A673 (cell line): ENCODE results near the gene RAPGEF3. TPM values are rescaled to one million over a fixed set of nuclear protein-coding genes. Genes with fewer than 3 reads are reported as not detected.
A peak's percentile ranks its signal among the peaks of the same experiment; 100 is the strongest.

ENCODE experiments used
- BruUV-seq: library from RNA; stranded (reverse); fragments of 400-500 nt; replicated peaks from 2 replicates; lab custom pipeline; 2021; lab: Mats Ljungman, UMichigan
- CTCF ChIA-PET: fragments of 300-600 bp; sonication (Branson Sonifier 250); formaldehyde crosslinking; loops from one replicate; lab custom pipeline; 2022; ENCODE audit warnings: antibody characterized with exemption; lab: Charles Lee
- POLR2A ChIA-PET: fragments of 300-600 bp; sonication (Branson Sonifier 250); formaldehyde crosslinking; loops from one replicate; lab custom pipeline; 2022; ENCODE audit warnings: antibody characterized with exemption; ENCODE audit not compliant: low non-redundant PET; lab: Charles Lee
- DNase-seq: peaks from one replicate; pipeline ENCODE4 v3.0.0-alpha.2; 2015; ENCODE audit warnings: low spot score
- H3K27ac ChIP-seq: fragments of 200-600 bp; sonication (generic); 2 replicates; pipeline ENCODE4 v1.5.1; 2016; ENCODE audit warnings: mixed run types, low read depth, mild to moderate bottlenecking, mixed read lengths, antibody characterized with exemption, low read length; ENCODE audit not compliant: poor library complexity, severe bottlenecking
- H3K27me3 ChIP-seq: fragments of 200-600 bp; sonication (generic); replicated peaks from 2 replicates; pipeline ENCODE4 v1.6.1; 2017; ENCODE audit warnings: mixed run types, low read depth, mild to moderate bottlenecking, mixed read lengths, antibody characterized with exemption, low read length; ENCODE audit not compliant: insufficient read depth, poor library complexity
- H3K36me3 ChIP-seq: fragments of 200-600 bp; sonication (generic); 2 replicates; pipeline ENCODE4 v1.6.1; 2016; ENCODE audit warnings: mixed run types, mild to moderate bottlenecking, mixed read lengths, antibody characterized with exemption, low read length; ENCODE audit not compliant: insufficient read depth, poor library complexity, severe bottlenecking
- H3K4me1 ChIP-seq: fragments of 200-600 bp; sonication (generic); 2 replicates; pipeline ENCODE4 v1.6.1; 2017; ENCODE audit warnings: mixed run types, mild to moderate bottlenecking, mixed read lengths, antibody characterized with exemption, low read length; ENCODE audit not compliant: insufficient read depth, poor library complexity, severe bottlenecking
- H3K4me3 ChIP-seq: fragments of 200-600 bp; sonication (generic); 2 replicates; pipeline ENCODE4 v1.5.1; 2016; ENCODE audit warnings: low read depth, mixed run types, mild to moderate bottlenecking, mixed read lengths, low read length; ENCODE audit not compliant: poor library complexity, severe bottlenecking
- H3K9me3 ChIP-seq: fragments of 200-600 bp; sonication (generic); 2 replicates; pipeline ENCODE4 v1.6.1; 2016; ENCODE audit warnings: mixed run types, low read depth, mild to moderate bottlenecking, mixed read lengths, antibody characterized with exemption, low read length; ENCODE audit not compliant: poor library complexity, severe bottlenecking
- CTCF ChIP-seq: fragments of 300-800, 200-600 bp; sonication (generic); conservative IDR thresholded peaks from 2 replicates; pipeline ENCODE4 v1.5.1; 2017; ENCODE audit warnings: low read depth, mild to moderate bottlenecking, antibody characterized with exemption, low read length, moderate library complexity, mixed read lengths
- EZH2 ChIP-seq: fragments of 200-600 bp; sonication (generic); IDR thresholded peaks from 2 replicates; pipeline ENCODE4 v1.6.1; 2017; ENCODE audit warnings: borderline replicate concordance, low read depth, mild to moderate bottlenecking, mixed read lengths, antibody characterized with exemption, low read length; ENCODE audit not compliant: poor library complexity, severe bottlenecking
- intact Hi-C: fragments of 100-400 bp; cut with micrococcal nuclease; formaldehyde crosslinking; loops from one replicate; pipeline ENCODE4 v1.10.0; 2022; ENCODE audit not compliant: unreplicated experiment
- total RNA-seq: library from RNA; stranded (reverse); gene quantifications from 2 replicates; pipeline ENCODE4 v1.2.3, GENCODE V29; 2021

The RAPGEF3 gene
- total RNA-seq, 1 experiment from 2014 or later = 4.3 TPM

- DNase-seq = no peak
- BruUV-seq = no TSS peak
- no peaks in the 10 kb centered on the region for H3K27me3 ChIP-seq
- no peaks in the 10 kb centered on the region for H3K4me1 ChIP-seq
- H3K9me3 ChIP-seq = no peaks in the 10 kb centered on the region
- H3K4me3 ChIP-seq = no peak overlapping the region
- H3K27ac ChIP-seq = no peak overlapping the region
- H3K36me3 ChIP-seq = peaks cover 14% of the 10 kb centered on the region
- intact Hi-C loops = no loop called here
- no peak for TF ChIP-seq CTCF
- TF ChIP-seq EZH2 = no peak
- ChIA-PET POLR2A (no interaction called here), CTCF (no interaction called here)
Observed at GRCh38 chr12:47798382-47798948, 39.8 kb upstream of the RAPGEF3 start.

GRCh38 chr12:47797441-47797840, 38.8 kb upstream of the RAPGEF3 start:
- POLR2A ChIA-PET = no interaction called here

GRCh38 chr12:47795814-47796411, 37.2 kb upstream of the RAPGEF3 start:
- intact Hi-C loops = no loop called here
- no peaks in the 10 kb centered on the region for H3K9me3 ChIP-seq
- ChIA-PET POLR2A (no interaction called here), CTCF (interaction anchor here (2.4 kb wide), 1 partner anchor 42 kb away, joined by 8 read pairs; no protein-coding TSS in a partner anchor)
- H3K27me3 ChIP-seq = no peaks in the 10 kb centered on the region
- peaks cover 14% of the 10 kb centered on the region for H3K36me3 ChIP-seq
- DNase-seq = no peak
- H3K4me3 ChIP-seq = no peak overlapping the region
- no peaks in the 10 kb centered on the region for H3K4me1 ChIP-seq
- BruUV-seq = no TSS peak
- H3K27ac ChIP-seq = no peak overlapping the region
- TF ChIP-seq EZH2 = no peak
- no peak for TF ChIP-seq CTCF

More at GRCh38 chr12:47797441-47797840, 38.8 kb upstream of the RAPGEF3 start:
- DNase-seq = no peak
- H3K4me1 ChIP-seq = no peaks in the 10 kb centered on the region
- no TSS peak for BruUV-seq
- no peak overlapping the region for H3K27ac ChIP-seq
- CTCF ChIA-PET = interaction anchor here (0.5 to 2.4 kb wide), 2 partner anchors 31 to 41 kb away, joined by 5 to 8 read pairs; no protein-coding TSS in a partner anchor
- intact Hi-C loops = loop anchor here (1.0 kb wide), 1 partner anchor 41 kb away; no protein-coding TSS in a partner anchor
- peaks cover 14% of the 10 kb centered on the region for H3K36me3 ChIP-seq
- no peaks in the 10 kb centered on the region for H3K9me3 ChIP-seq
- no peaks in the 10 kb centered on the region for H3K27me3 ChIP-seq
- H3K4me3 ChIP-seq = no peak overlapping the region
- no peak for TF ChIP-seq EZH2
- TF ChIP-seq CTCF = peak; percentile 44
